MM.1S (cell line): ENCODE measurements around the gene CDC6.
"Not testable (repeated sequence)": the region's sequence is repeated elsewhere in the genome, so short reads cannot be mapped to it uniquely, and the experiment has no call there.

Experiments used
- DNase-seq: peaks from one replicate; pipeline ENCODE4 v3.0.0-alpha.2; 2015
- H2AFZ ChIP-seq: fragments of 300-600 bp; sonication (generic); 2 replicates; pipeline ENCODE4 v1.6.0; 2016; ENCODE audit warnings: antibody characterized with exemption, low read length
- H3F3A ChIP-seq: fragments of 300-600 bp; sonication (generic); 2 replicates; pipeline ENCODE4 v1.6.1; 2016; ENCODE audit warnings: mild to moderate bottlenecking, antibody characterized with exemption, low read length, moderate library complexity, mixed read lengths; ENCODE audit not compliant: insufficient read depth
- H3K27ac ChIP-seq: fragments of 300-600 bp; sonication (generic); 2 replicates; pipeline ENCODE4 v1.5.1; 2016; ENCODE audit warnings: mild to moderate bottlenecking, low read length
- H3K27me3 ChIP-seq: fragments of 300-600 bp; sonication (generic); replicated peaks from 2 replicates; pipeline ENCODE4 v1.6.0; 2016; ENCODE audit warnings: low read length; ENCODE audit not compliant: insufficient read depth
- H3K36me3 ChIP-seq: fragments of 300-600 bp; sonication (generic); replicated peaks from 2 replicates; pipeline ENCODE4 v1.6.1; 2016; ENCODE audit warnings: mild to moderate bottlenecking, low read length, mixed read lengths; ENCODE audit not compliant: insufficient read depth
- H3K4me1 ChIP-seq: fragments of 300-600 bp; sonication (generic); 2 replicates; pipeline ENCODE4 v1.6.1; 2016; ENCODE audit warnings: low read length, mixed read lengths
- H3K4me2 ChIP-seq: fragments of 300-600 bp; sonication (generic); 2 replicates; pipeline ENCODE4 v1.6.0; 2016; ENCODE audit warnings: low read depth, low read length
- H3K4me3 ChIP-seq: fragments of 300-600 bp; sonication (generic); 2 replicates; pipeline ENCODE4 v1.5.1; 2016; ENCODE audit warnings: low read length, mixed read lengths
- H3K79me2 ChIP-seq: fragments of 300-600 bp; sonication (generic); 2 replicates; pipeline ENCODE4 v1.6.1; 2016; ENCODE audit warnings: mixed run types, low read length, mixed read lengths
- H3K9ac ChIP-seq: fragments of 300-600 bp; sonication (generic); 2 replicates; pipeline ENCODE4 v1.6.1; 2016; ENCODE audit warnings: low read length, mixed read lengths
- H3K9me2 ChIP-seq: fragments of 300-600 bp; sonication (generic); replicated peaks from 2 replicates; pipeline ENCODE4 v1.6.1; 2016; ENCODE audit warnings: mild to moderate bottlenecking, low read length, mixed read lengths; ENCODE audit not compliant: insufficient read depth
- H3K9me3 ChIP-seq: fragments of 300-600 bp; sonication (generic); replicated peaks from 2 replicates; pipeline ENCODE4 v1.6.1; 2016; ENCODE audit warnings: mild to moderate bottlenecking, low read length, mixed read lengths; ENCODE audit not compliant: insufficient read depth
- H4K20me1 ChIP-seq: fragments of 300-600 bp; sonication (generic); 2 replicates; pipeline ENCODE4 v1.6.1; 2016; ENCODE audit warnings: mild to moderate bottlenecking, low read length, moderate library complexity, mixed read lengths; ENCODE audit not compliant: insufficient read depth
- EZH2 ChIP-seq: fragments of 300-600 bp; sonication (generic); optimal IDR thresholded peaks from 2 replicates; pipeline ENCODE3; 2017; ENCODE audit warnings: low read depth, mild to moderate bottlenecking, antibody characterized with exemption, low read length, mixed read lengths
- EZH2phosphoT487 ChIP-seq: fragments of 300-600 bp; sonication (generic); IDR thresholded peaks from 2 replicates; pipeline ENCODE4 v1.6.1; 2018; ENCODE audit warnings: antibody characterized with exemption, low read length
- TF ChIP-seq, protein P1 (sequence below): fragments of 300-600 bp; sonication (generic); IDR thresholded peaks from 2 replicates; pipeline ENCODE4 v1.5.1; 2016; ENCODE audit warnings: antibody characterized with exemption, low read length, mixed read lengths

The CDC6 gene

DNA sequence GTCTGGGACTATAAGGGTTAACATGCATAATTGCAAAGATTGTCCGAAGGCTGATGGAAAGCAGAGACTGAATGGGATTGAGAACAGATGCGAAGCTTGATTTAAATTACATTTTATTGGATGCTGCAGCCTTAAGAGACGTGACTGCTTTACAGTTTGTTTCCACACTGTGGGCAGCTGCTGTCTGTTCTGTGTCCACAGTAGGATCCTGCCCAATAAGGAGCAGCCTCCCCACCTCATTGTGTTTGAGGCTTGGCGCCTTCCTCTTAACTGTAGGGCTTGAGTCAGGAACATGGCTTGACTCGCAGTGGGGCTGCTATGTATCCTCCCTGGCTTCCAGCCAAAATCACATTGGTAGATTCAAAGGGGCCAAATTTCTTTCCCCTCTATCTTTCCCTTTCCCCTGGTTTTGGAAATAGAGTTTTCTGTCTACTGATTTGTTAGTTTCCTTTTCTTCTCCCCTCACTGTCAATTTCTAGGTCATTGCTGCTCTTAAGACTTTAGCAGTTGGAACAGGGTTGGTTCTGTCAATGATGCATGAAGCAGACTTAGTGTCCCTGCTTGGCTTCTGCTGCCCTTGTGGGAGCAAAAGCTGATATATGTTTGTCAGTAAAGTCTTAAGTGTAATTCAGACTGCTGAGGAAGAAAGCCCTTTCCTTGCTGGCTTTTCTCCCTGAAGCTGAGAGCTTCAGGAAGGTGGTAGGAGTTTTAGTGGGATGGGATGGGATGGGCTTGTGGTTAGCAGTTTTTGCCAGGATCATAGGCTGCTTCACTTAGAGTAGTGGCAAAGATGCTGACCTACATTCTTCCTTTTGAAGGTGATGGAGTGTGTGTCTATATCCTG is 16.3 kb downstream of the CDC6 start:
- H2AFZ ChIP-seq: no peak overlapping the region
- H3K36me3 ChIP-seq: peaks cover 17% of the 10 kb centered on the region; the same call in 1 of the 2 replicates
- TF ChIP-seq, protein P1, sequence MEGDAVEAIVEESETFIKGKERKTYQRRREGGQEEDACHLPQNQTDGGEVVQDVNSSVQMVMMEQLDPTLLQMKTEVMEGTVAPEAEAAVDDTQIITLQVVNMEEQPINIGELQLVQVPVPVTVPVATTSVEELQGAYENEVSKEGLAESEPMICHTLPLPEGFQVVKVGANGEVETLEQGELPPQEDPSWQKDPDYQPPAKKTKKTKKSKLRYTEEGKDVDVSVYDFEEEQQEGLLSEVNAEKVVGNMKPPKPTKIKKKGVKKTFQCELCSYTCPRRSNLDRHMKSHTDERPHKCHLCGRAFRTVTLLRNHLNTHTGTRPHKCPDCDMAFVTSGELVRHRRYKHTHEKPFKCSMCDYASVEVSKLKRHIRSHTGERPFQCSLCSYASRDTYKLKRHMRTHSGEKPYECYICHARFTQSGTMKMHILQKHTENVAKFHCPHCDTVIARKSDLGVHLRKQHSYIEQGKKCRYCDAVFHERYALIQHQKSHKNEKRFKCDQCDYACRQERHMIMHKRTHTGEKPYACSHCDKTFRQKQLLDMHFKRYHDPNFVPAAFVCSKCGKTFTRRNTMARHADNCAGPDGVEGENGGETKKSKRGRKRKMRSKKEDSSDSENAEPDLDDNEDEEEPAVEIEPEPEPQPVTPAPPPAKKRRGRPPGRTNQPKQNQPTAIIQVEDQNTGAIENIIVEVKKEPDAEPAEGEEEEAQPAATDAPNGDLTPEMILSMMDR: no peak
- no peak for TF ChIP-seq EZH2phosphoT487
- TF ChIP-seq EZH2: no peak
- H3K27ac ChIP-seq: no peak overlapping the region
- H4K20me1 ChIP-seq: no peaks in the 10 kb centered on the region
- H3K4me2 ChIP-seq: no peak overlapping the region
- H3K9me3 ChIP-seq: no peaks in the 10 kb centered on the region
- peaks cover 32% of the 10 kb centered on the region for H3K4me1 ChIP-seq
- H3K9ac ChIP-seq: no peak overlapping the region
- H3K4me3 ChIP-seq: no peak overlapping the region
- no peaks in the 10 kb centered on the region for H3K9me2 ChIP-seq
- H3F3A ChIP-seq: 0 out of 2 replicates have a peak, but pooled peaks cover 6% of the 10 kb centered on the region
- H3K79me2 ChIP-seq: peaks cover 51% of the 10 kb centered on the region
- DNase-seq: no peak
- H3K27me3 ChIP-seq: no peaks in the 10 kb centered on the region

DNA sequence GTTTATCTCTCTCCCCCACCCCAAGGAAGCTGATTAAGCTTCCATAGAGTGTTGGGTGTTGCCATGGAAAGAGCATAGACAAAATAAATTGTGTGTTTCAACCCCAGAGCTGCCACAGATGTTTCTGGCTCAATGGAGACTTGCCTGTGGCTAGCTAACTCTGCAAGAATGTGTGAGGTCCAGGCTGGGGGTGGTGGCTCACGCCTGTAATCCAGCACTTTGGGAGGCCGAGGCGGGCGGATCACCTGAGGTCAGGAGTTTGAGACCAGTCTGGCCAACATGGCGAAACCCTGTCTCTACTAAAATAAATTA is 16.8 kb downstream of the CDC6 start:
- Histone ChIP-seq H3K79me2 (peaks cover 51% of the 10 kb centered on the region), H3K36me3 (peaks cover 17% of the 10 kb centered on the region; the same call in 1 of the 2 replicates), H3K4me1 (peaks cover 37% of the 10 kb centered on the region)
- DNase-seq, H4K20me1 ChIP-seq, H3K9me2 ChIP-seq, H3K9me3 ChIP-seq, H3K27me3 ChIP-seq, H3K27ac ChIP-seq, H2AFZ ChIP-seq, H3K4me2 ChIP-seq, H3K9ac ChIP-seq, H3F3A ChIP-seq, H3K4me3 ChIP-seq: not testable (repeated sequence)

DNA sequence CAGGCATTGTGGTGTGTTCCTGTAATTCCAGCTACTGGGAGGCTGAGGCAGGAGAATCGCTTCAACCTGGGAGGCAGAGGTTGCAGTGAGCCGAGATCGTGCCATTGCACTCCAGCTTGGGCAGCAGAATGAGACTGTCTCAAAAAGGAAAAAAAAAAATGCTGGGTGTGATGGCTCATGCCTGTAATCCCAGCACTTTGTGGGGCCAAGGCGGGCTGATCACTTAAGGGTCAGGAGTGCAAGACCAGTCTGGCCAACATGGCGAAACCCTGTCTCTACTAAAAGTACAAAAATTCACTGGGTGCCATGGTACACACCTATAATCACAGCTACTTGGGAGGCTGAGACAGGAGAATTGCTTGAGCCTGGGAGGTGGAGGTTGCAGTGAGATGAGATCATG is 17.2 kb downstream of the CDC6 start:
- peaks cover 17% of the 10 kb centered on the region; the same call in 1 of the 2 replicates for H3K36me3 ChIP-seq
- H3K9me2 ChIP-seq, H2AFZ ChIP-seq, H3K4me3 ChIP-seq, H3K9ac ChIP-seq, H3F3A ChIP-seq, H3K27me3 ChIP-seq, H4K20me1 ChIP-seq, DNase-seq, H3K4me2 ChIP-seq, H3K27ac ChIP-seq, H3K9me3 ChIP-seq: not testable (repeated sequence)
- H3K4me1 ChIP-seq: peaks cover 41% of the 10 kb centered on the region
- H3K79me2 ChIP-seq: peaks cover 51% of the 10 kb centered on the region

DNA sequence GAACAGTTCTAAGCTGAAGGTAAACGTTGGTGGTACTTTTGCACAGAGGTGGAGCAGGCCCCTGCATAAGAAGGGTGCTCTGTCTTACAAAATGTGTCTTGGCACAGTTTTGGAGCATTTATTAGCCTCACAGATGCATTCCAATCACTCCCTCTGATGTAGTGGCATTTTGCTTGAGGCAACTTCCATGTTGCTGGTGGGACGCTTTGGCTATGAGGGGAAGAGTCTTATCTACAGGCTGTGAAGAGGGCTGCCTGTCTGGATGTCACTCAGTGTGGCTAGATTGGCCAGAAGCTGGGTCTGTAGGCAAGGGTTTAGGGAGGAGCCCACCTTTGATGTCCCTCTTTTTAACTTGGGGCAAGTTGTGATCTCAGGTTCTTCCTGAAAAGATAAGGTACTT is 18.7 kb downstream of the CDC6 start:
- no peak for TF ChIP-seq EZH2phosphoT487
- TF ChIP-seq EZH2: no peak
- TF ChIP-seq, protein P1: no peak
- H3K9me2 ChIP-seq: no peaks in the 10 kb centered on the region
- no peak overlapping the region for H3K9ac ChIP-seq
- H4K20me1 ChIP-seq: no peaks in the 10 kb centered on the region
- no peak overlapping the region for H3K4me3 ChIP-seq
- H2AFZ ChIP-seq: no peak overlapping the region
- peaks cover 14% of the 10 kb centered on the region for H3F3A ChIP-seq
- no peak overlapping the region for H3K4me2 ChIP-seq
- no peaks in the 10 kb centered on the region for H3K27me3 ChIP-seq
- peaks cover 11% of the 10 kb centered on the region; the same call in 1 of the 2 replicates for H3K36me3 ChIP-seq
- H3K79me2 ChIP-seq: peaks cover 42% of the 10 kb centered on the region
- H3K9me3 ChIP-seq: no peaks in the 10 kb centered on the region
- no peak for DNase-seq
- H3K27ac ChIP-seq: no peak overlapping the region
- peaks cover 56% of the 10 kb centered on the region for H3K4me1 ChIP-seq
